HEK293T (cell line): ENCODE results near the gene PKP1.

Source experiments
- ARNT ChIP-seq: fragments of 450-650 bp; IDR thresholded peaks from 2 replicates; pipeline ENCODE4 v1.6.1; 2017; ENCODE audit warnings: mild to moderate bottlenecking
- BHLHE40 ChIP-seq: fragments of 450-650 bp; IDR thresholded peaks from 2 replicates; pipeline ENCODE4 v1.6.1; 2016; ENCODE audit warnings: mild to moderate bottlenecking, moderate library complexity, borderline replicate concordance
- ELF4 ChIP-seq: fragments of 450-650 bp; IDR thresholded peaks from 2 replicates; pipeline ENCODE4 v1.6.1; 2017; ENCODE audit warnings: antibody characterized with exemption
- FOXK2 ChIP-seq: fragments of 450-650 bp; IDR thresholded peaks from 2 replicates; pipeline ENCODE4 v1.6.1; 2016; ENCODE audit warnings: mild to moderate bottlenecking
- FOXM1 ChIP-seq: fragments of 450-650 bp; IDR thresholded peaks from 2 replicates; pipeline ENCODE4 v1.6.1; 2017; ENCODE audit warnings: mild to moderate bottlenecking, borderline replicate concordance
- L3MBTL2 ChIP-seq: fragments of 450-650 bp; conservative IDR thresholded peaks from 2 replicates; pipeline ENCODE4 v1.6.1; 2016; ENCODE audit warnings: mild to moderate bottlenecking
- NFRKB ChIP-seq: fragments of 450-650 bp; IDR thresholded peaks from 2 replicates; pipeline ENCODE4 v1.6.1; 2016; ENCODE audit warnings: mild to moderate bottlenecking, moderate library complexity
- SP1 ChIP-seq: fragments of 450-650 bp; IDR thresholded peaks from 2 replicates; pipeline ENCODE4 v1.6.1; 2017
- TARDBP ChIP-seq: fragments of 450-650 bp; IDR thresholded peaks from 2 replicates; pipeline ENCODE4 v1.6.1; 2016
- TF ChIP-seq, protein P1 (sequence below): fragments of 450-650 bp; IDR thresholded peaks from 2 replicates; pipeline ENCODE4 v1.6.1; 2016

GRCh38 chr1:201245082-201245481 is 38.2 kb upstream of the PKP1 start:
- TF ChIP-seq FOXK2 (no peak), BHLHE40 (no peak), SP1 (no peak), NFRKB (no peak), FOXM1 (no peak), ELF4 (no peak), L3MBTL2 (no peak), TARDBP (no peak), ARNT (no peak)
- TF ChIP-seq, protein P1, sequence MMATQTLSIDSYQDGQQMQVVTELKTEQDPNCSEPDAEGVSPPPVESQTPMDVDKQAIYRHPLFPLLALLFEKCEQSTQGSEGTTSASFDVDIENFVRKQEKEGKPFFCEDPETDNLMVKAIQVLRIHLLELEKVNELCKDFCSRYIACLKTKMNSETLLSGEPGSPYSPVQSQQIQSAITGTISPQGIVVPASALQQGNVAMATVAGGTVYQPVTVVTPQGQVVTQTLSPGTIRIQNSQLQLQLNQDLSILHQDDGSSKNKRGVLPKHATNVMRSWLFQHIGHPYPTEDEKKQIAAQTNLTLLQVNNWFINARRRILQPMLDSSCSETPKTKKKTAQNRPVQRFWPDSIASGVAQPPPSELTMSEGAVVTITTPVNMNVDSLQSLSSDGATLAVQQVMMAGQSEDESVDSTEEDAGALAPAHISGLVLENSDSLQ, result no peak
